HG02938 (cell line): ENCODE data around the gene FAM81B.
"Not testable (repeated sequence)": the region's sequence is repeated elsewhere in the genome, so short reads cannot be mapped to it uniquely, and the experiment has no call there.

Experiments used
- ATAC-seq: cut with Tn5 transposase; IDR thresholded peaks from one replicate; pipeline ENCODE4 v1.9.1; 2021; ENCODE audit warnings: mild to moderate bottlenecking, moderate library complexity; ENCODE audit not compliant: unreplicated experiment

FAM81B gene, protein sequence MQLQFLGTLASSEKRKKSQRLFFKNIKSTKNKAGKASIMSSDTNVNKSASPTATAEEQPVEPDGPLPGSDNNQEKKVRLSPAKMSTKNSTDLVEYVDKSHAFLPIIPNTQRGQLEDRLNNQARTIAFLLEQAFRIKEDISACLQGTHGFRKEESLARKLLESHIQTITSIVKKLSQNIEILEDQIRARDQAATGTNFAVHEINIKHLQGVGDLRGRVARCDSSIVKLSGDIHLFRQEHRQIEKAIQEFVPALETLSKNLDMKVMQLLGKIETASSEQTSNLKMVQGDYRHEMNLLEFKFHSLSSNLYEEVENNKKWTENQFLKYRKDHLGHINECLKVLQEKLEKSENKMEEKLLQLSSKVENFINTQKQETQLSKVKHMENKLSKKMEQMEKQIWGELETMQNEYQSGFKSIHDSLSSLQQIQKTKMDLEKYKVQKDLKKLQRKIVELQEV

DNA sequence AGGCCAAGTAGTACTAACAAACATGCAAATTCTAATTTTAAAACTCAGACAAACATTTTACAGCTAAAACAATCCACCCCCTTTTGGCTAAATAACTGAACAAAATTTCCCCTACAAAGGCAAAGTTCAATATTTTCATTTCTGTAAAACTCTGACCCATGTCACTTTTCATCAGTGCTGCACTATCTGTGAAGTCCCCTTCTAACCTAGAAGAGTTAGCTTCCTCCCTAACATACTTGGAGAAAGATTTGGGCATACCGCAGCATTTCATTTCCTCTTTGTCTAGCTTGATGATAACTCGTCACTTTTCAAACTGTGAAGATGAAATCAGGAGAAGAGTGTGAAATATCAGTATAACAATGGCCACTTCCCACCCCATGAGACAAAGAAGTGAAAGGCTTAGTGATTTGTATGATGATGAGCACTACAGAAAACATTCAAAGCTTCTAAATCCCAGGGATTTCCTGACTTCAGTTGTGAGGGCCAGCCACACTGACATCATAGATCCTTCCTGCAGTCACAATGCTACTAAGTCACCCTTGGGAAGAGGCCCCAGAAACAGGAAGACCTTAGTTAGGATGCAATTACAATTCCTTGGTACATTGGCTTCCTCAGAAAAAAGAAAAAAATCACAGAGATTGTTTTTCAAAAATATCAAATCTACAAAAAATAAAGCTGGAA is at the start of gene FAM81B:
FAM81B (plus strand) TSS at position 555 of the 681 bp plus-strand sequence; CDS start at position 579, 24 bp downstream.
- no peak for ATAC-seq

DNA sequence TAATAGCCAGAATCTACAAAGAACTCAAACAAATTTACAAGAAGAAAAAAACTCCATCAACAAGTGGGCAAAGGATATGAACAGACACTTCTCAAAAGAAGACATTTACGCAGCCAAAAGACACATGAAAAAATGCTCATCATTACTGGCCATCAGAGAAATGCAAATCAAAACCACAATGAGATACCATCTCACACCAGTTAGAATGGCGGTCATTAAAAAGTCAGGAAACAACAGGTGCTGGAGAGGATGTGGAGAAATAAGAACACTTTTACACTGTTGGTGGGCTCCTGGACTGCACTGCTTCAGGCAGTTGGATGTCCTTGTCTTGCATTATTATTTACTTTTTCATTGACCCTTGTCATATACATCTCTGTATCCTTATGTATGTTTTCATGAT is 49.7 kb upstream of the FAM81B start:
- not testable (repeated sequence) for ATAC-seq

DNA sequence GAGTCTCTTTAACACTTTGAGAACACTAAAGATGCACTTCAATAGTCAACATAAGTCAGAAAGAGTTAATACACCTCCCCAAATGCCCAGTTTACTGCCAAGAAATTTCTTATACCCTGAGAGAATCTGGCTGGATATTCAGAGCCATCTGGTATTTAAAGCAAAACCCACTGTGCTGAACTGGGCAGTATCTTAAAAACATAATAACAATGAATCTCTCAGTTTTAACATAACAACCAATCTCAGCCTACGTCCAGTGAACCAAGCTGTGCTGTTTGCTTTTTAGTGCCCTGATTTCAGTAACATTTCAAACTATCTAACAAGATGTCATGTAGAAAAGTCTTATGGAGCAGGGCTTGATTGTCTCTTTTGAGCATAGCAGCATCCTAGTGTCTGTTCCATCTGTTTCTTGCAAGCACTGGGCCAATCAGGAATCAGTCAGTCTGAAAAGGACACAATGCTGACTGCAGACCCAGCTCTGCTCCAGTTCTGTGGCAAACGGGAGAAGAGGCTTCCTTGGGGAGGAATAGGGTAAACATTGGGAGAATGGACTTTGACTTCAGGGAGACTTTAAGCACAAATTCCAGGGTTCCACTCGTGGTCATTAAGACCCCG is 43.6 kb upstream of the FAM81B start:
- ATAC-seq: no peak

DNA sequence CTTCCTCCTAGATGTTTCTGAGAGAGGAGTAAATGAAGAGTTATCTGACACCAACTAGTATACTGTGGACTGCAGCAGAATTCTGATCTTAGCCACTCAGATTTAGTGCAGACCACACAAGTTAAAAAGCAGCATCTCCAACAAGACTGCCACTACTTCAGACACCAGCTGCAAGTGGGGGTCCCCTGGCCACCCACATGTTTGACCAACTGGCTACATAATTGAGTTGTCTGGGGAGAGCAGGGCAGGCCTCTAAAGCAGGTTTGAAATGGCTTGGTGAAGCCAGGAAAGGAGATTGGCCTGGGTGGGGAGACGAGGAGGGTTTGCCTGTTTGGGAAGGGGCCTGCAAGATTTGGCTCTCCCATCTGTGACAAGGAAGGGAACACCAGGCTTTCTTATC is 40.5 kb upstream of the FAM81B start:
- ATAC-seq: no peak

DNA sequence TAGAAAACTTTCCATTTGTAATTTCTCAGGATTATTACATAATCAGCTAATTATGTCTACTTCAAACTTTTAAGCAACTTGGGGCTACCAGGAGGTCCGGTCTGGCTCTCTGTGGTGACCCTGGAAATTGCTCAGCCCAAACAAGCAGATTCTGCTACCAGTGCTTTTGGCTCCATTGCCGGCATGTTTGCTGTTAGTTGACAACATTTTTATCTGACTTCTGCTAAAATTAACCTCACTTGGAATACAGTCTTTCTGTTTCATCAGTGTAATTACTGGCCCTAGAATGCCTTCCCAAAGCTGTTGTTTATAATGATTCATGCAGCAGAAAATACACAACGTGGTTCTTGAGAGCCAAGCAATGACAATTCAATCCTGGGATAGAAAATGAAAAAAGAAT is 38.5 kb upstream of the FAM81B start:
- no peak for ATAC-seq

DNA sequence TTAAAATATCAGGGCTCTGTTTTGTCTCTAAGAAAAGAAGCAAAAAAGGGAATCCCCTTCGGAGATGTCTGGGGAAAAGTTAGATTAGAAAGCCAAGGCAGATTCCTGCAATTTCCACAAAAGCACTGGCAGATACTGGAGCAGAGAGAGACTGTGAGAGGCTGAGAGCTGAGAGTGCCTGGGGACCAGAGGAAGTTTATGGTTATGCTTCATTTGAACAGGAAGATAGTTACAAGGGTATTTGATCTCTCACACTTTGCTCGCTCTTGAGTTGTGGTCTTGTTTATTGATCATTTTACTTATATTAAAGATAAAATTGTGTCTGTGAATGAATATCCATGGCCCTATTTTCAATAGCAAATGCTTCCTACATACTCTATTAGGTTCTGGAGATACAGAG is 32.8 kb upstream of the FAM81B start:
- no peak for ATAC-seq

DNA sequence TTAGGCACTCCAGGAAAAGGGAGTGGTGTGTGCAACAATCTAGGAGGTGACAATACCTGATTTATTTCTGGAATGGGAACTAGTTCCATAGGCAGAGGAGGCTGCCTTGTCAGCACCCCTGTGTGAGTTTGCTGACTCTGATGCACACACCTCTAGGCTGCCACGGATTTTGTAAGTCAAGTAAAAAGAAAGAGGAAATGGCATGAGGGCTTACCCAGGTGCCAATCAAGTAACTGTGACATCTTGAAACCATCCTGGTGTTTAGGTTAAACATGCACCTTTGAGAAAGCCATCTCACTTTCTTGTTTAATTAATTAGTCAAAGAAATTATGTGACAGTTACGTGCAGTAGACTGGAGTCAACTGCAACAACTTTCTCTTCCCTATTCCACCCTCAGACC is 32.3 kb upstream of the FAM81B start:
- ATAC-seq: no peak

DNA sequence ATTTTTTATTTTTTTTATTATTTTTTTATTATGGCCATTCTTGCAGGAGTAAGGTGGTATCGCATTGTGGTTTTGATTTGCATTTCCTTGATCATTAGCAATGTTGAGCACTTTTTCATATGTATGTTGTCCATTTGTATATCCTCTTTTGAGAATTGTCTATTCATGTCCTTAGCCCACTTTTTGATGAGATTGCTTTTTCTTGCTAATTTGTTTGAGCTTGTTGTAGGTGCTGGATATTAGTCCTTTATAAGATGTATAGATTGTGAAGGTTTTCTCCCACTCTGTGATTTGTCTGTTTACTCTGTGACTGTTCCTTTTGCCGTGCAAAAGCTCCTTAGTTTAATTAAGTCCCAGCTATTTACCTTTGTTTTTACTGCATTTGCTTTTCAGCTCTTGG is 30.5 kb upstream of the FAM81B start:
- not testable (repeated sequence) for ATAC-seq

DNA sequence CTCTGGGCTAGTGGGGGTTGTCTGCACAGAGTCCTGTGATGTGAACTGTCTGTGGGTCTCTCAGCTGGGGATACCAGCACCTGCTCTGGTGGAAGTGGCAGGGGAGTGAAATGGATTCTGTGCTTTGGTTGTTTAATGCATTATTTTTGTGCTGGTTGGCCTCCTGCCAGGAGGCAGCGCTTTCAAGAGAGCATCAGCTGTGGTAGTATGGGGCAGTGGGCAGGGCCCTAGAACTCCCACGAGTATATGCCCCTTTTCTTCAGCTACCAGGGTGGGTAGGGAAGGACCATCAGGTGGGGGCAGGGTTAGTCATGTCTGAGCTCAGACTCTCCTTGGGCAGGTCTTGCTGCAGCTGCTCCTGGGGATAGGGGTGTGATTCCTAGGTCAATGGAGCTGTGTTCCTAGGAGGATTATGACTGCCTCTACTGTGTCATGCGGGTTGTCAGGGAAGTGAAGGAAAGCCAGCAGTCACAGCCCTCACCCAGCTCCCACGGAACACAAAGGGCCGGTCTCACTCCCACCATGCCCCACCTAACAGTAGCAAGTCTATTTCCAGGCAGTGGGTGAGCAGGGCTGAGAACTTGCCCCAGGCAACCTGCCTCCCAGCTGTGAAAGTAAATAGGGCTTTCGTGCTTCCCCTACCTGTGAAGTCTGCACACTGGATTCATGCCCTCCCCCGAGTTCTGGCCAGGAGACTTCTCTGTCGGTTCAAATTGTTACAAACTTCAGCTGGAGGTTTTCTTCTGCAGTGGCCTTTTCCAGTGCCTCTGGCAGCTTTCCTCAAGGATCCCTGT is 25.7 kb upstream of the FAM81B start:
- ATAC-seq: no peak

DNA sequence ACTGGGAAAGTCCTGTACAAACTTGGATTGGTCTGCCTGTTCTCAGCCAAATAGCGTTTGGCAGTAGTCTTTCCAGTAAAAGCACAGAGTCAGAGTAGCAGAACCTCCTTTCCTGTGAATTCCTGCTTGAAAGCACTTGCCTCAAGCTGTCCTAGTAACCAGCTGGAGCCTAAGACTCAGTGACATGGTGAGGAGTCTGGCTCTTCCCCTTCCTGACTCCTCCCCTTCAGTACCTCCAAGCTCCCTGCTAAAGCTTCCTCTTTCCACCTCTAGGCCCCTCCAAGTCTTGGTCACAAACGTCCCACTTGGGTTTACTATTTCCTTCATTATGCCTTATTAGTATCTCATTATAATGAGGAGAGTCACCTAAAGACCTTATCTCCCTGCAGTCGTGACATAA is 21.4 kb upstream of the FAM81B start:
- ATAC-seq: no peak

DNA sequence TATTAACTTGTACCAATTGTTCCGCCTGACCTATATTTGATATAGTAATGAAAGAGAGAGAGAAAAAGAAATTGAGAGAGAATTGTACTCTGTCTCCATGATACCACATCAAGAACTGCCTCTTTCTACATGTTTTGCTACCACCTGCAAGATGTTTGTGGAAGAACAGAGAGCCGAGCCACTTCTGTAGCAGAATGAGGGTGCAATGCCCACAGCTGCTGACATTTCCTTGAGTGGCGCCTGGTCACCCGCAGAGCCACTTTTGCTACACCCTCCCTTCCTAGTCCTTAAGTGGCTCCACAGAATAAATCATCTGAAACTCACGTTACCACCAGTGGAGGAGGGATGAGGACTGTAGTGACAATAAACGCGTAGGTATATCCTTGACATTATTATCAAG is 17.1 kb upstream of the FAM81B start:
- ATAC-seq: no peak

DNA sequence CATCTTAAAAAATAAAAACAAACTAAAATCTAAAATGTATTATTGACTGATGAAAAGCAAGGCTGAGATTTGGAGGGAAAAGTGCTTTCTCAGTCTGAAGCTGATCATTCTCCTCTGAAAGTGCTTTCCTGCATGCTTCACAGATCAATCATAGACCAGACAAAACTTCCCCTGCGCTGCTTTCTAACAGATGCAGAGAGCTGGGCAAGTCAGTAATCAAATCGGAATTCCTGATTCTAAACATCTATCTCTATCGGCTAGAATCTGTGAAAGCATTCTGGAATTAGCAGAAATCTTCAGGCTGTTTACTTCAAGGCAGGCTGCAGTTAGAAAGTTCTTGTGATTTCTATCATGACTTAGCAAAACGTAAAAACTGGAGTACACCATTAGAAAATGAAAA is 15.6 kb upstream of the FAM81B start:
- no peak for ATAC-seq

DNA sequence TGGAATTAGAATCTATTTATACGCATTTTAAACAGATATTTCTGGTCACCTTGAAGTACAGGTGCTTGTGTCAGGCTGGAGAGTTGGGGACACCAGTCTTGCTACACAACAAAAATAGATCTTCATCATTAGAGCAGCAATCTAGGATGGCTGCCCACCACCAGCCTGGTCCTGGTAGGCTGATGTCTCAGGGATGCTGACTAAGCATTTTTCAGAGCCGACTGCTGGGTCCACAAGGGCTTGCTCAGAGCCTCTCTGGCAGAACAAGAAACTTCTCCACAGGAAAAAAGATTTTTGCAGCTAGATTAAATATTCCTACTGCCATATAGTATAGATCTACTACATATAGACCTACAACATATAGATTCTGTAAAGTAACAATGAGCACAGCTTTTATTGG is 12.0 kb upstream of the FAM81B start:
- no peak for ATAC-seq

DNA sequence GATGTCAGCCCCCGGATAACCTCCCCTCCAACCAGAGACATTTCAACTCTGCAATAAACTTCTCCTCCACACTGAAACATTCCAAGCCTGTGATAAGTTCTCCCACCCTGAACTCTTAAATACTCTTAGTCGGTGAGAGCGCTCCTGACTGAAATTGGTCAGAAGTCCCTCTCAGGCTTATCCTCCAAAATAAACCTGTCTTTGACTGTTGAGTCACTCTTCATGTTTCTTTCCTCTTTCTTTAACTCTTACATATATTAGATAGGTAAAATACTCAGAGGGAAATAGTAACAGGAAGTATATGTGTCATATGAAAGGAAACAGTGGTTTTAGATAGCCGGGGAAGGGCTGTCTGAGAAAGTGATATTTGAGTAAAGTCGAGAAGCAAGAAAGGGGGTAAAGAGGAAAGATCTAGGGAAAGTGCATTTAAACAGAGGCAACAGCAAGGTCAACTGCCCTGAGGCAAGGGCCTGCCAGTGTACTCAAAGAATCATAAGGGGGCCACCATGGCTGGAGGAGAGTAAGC is 11.0 kb upstream of the FAM81B start:
- ATAC-seq: no peak

DNA sequence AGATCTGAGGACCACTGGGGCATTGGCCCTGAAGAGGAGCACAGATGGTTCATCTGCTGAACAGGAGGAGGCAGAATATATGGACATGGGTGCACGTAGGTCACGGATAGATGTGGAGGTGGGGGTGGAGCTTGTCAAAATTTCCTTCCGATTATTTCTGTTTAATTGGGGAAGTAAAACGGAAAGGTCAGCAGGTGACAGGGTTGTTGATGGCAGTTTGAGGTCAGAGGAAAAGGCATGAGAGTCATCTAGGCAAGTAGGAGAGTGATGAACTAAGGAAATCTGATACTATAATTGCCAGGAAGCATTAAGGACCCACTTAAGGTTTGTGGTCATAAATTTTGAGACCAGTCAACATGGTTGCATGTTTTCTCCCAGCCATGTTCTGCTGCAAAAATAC is 8.4 kb upstream of the FAM81B start:
- no peak for ATAC-seq

DNA sequence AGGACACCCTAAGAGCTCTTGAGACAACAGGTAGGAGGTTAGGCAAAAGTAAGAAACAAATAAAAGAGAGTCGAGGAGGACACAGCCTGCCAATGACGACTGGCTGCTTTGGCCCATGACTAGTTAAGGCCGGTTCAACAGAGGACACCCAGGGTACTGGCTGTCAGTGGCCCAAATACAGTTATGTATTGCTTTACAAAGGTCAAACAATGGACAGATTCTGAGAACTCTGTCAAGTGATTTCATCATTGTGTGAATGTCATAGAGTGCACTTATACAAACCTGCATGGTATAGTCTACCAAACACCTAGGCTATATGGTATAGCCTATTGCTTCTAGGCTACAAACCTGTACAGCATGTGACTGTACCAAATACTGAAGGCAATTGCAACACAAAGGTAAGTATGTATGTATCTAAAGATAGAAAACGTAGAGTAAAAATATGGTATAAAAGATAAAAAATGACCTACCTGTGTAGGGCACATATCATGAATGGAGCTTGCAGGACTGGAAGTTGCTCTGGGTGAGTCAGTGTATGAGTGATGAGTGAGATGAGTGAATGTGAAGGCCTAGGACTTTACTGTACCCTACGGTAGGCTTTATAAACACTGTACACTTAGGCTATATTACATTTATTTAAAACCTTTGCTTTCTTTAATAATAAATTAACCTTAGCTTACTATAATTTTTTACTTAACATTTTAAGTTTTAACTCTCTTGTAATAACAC is 6.5 kb upstream of the FAM81B start:
- no peak for ATAC-seq

DNA sequence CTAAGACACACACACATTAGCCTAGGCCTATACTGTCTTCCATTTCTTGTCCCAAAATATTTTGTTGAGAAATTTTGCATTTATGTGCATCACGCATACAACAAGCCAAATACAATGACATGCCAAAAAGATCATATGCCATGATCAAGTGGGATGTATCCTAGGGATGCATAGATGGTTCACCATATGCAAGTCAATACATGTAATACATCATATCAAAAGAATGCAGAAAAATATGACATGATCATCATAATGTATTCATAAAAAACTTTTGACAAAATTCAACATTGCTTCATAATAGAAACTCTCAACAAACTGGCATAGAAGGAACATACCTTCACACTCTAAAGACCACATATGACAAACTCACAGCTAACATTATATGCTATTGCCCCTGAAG is 5.8 kb upstream of the FAM81B start:
- ATAC-seq: no peak

DNA sequence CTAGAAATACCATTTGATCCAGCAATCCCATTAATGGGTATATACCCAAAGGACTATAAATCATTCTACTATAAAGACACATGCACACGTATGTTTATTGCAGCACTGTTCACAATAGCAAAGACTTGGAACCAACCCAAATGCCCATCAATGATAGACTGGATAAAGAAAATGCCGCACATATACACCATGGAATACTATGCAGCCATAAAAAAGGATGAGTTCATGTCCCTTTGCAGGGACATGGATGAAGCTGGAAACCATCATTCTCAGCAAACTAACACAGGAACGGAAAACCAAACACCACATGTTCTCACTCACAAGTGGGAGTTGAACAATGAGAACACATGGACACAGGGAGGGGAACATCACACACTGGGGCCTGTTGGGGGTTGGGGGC is 799 bp downstream of the FAM81B start:
- not testable (repeated sequence) for ATAC-seq

DNA sequence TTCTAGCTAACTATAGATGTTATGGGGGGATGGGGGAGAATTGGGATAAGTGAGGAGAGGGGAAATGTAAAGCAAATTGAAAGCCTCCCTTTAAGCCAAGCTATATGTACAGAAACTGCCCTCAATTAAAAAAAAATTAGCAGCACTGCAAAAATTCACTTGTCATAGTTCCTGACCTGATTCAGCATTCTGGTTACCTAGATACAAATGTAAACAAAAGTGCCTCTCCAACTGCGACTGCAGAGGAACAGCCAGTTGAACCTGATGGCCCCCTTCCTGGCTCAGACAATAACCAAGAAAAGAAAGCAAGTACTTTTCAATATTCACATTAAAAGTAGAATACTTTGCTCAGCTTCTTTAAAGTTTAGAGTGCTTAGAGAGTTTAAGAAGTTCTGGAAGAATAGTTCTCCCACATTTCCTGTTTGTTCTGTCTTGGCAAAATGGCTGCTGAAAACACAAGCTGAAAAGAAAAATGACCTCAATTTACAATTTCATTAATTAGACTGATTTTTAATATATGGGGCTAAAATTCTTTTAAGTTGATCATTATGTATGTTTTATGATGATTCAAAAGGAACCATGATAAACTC is 1.5 kb downstream of the FAM81B start:
- no peak for ATAC-seq

DNA sequence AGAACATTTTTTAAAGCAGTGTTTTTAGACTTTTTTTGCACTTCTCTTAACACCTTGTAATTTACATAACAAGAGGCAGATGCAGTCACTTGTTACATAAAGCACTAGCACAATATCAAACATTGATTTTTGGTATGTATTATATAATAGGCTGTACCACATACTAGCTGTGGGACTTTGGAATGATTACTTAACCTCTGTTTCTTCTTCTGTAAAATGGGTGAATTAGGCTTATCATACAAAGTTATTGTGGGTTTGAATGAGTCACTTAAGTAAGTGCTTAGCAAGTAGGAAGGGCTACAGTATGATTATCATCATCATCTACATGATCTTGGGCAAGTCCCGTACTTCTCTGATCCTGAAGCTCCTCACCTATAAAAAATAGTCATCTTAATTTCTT is 2.1 kb downstream of the FAM81B start:
- ATAC-seq: no peak
